Measurements from ENCODE around the gene CTSD.

GRCh38 chr11:1707751-1708150, 56.0 kb downstream of the CTSD start:
- no peak for TF ChIP-seq POLR2A (IDR thresholded peaks at IDR 0.05; ENCODE audit: low read length)
- no peak for TF ChIP-seq GATA1 (IDR thresholded peaks at IDR 0.05; ENCODE audit: low read depth, low read length)
